ENCODE measurements around the gene ILF2. TPM values are rescaled to one million over a fixed set of nuclear protein-coding genes. Genes with fewer than 3 reads are reported as not detected.

Gene ILF2
- total RNA-seq, 4 donors from 2014 or later, result 80.2 to 201 (median 122) TPM

- no peak for TF ChIP-seq CTCF (IDR thresholded peaks at IDR 0.05)
- DNase-seq (ENCODE audit: low spot score) (no peak), ATAC-seq (ENCODE audit: low FRiP score) (no peak)
Measured at GRCh38 chr1:153619171-153619570, 51.6 kb downstream of the ILF2 start.

GRCh38 chr1:153617663-153618062 is 53.1 kb downstream of the ILF2 start:
- no peak for TF ChIP-seq CTCF (IDR thresholded peaks at IDR 0.05)
- peak; percentile 33 for ATAC-seq (ENCODE audit: low FRiP score)
- no peak for DNase-seq (ENCODE audit: low spot score)

- no peak for ATAC-seq (ENCODE audit: low FRiP score)
- no peak for DNase-seq (ENCODE audit: low spot score)
- no peak for TF ChIP-seq CTCF (IDR thresholded peaks at IDR 0.05)
Measured at GRCh38 chr1:153616917-153617311, 53.9 kb downstream of the ILF2 start.

- ATAC-seq (ENCODE audit: low FRiP score) (peak; percentile 31), DNase-seq (ENCODE audit: low spot score) (no peak)
- TF ChIP-seq CTCF (IDR thresholded peaks at IDR 0.05), result no peak
Measured at GRCh38 chr1:153616144-153616916, 54.5 kb downstream of the ILF2 start, which contains the start of gene S100A14. Gene S100A14 (minus strand): TSS chr1:153616325. CDS start chr1:153615858, 467 bp downstream.

GRCh38 chr1:153615406-153615805 is 55.4 kb downstream of the ILF2 start:
- no peak for TF ChIP-seq CTCF (IDR thresholded peaks at IDR 0.05)
- ATAC-seq (ENCODE audit: low FRiP score) (no peak), DNase-seq (ENCODE audit: low spot score) (no peak)

- DNase-seq (ENCODE audit: low spot score) (no peak), ATAC-seq (ENCODE audit: low FRiP score) (no peak)
- TF ChIP-seq CTCF (IDR thresholded peaks at IDR 0.05), result no peak
Measured at GRCh38 chr1:153614906-153615305, 55.9 kb downstream of the ILF2 start.

All from omental fat pad (tissue), 4 donors.